SU-DHL-6 (cell line): ENCODE results near the gene EOGT.

ENCODE experiments used
- EZH2phosphoT487 ChIP-seq: fragments of 200-600 bp; sonication (generic), shearing (Covaris generic); conservative IDR thresholded peaks from 2 replicates; pipeline ENCODE4 v1.6.1; 2018; ENCODE audit warnings: mild to moderate bottlenecking, antibody characterized with exemption, low read length, moderate library complexity, mixed read lengths
- TF ChIP-seq, protein P1 (sequence below): fragments of 200-600 bp; sonication (generic); IDR thresholded peaks from one replicate; pipeline ENCODE4 v1.5.1; 2017; ENCODE audit warnings: antibody characterized with exemption, mild to moderate bottlenecking, low read length, moderate library complexity; ENCODE audit not compliant: insufficient read depth, poor library complexity, severe bottlenecking

DNA sequence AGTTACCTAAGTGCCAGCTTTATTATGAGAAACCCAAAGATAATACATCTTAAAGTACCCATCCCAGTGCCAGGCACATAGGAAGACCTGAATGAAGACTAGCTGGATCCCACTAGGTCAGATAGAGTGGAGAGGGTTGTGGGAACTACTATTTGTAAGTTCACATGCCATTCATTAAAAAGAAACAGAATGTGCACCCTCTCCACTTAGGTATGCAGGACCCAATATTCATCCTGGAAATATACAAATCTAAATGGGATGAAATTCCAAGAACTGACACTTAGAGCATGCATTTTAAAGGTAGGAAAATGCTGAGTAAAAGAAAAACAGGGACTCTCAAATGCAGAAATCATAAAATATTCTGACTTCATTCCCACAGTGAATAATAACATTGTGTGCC, 14.3 kb downstream of the EOGT start:
- TF ChIP-seq, protein P1, sequence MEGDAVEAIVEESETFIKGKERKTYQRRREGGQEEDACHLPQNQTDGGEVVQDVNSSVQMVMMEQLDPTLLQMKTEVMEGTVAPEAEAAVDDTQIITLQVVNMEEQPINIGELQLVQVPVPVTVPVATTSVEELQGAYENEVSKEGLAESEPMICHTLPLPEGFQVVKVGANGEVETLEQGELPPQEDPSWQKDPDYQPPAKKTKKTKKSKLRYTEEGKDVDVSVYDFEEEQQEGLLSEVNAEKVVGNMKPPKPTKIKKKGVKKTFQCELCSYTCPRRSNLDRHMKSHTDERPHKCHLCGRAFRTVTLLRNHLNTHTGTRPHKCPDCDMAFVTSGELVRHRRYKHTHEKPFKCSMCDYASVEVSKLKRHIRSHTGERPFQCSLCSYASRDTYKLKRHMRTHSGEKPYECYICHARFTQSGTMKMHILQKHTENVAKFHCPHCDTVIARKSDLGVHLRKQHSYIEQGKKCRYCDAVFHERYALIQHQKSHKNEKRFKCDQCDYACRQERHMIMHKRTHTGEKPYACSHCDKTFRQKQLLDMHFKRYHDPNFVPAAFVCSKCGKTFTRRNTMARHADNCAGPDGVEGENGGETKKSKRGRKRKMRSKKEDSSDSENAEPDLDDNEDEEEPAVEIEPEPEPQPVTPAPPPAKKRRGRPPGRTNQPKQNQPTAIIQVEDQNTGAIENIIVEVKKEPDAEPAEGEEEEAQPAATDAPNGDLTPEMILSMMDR = no peak
- TF ChIP-seq EZH2phosphoT487 = no peak
